Activated CD4-positive, alpha-beta T cell treated with anti-CD3 and anti-CD28 coated beads, Interleukin-2, amount 50 U/mL, for 24 hours (primary cell): ENCODE measurements around the gene CYREN.

ENCODE experiments used
- DNase-seq, 2 donors: peaks; one replicate each; pipeline ENCODE4 v3.0.0-alpha.2; 2020; ENCODE audit warnings: low read depth in 1 of 2, low spot score in 1 of 2

The CYREN gene

GRCh38 chr7:135197906-135198655, 27.6 kb upstream of the CYREN start:
- no peak for DNase-seq

GRCh38 chr7:135197343-135197742, 26.8 kb upstream of the CYREN start:
- DNase-seq = no peak

- no peak for DNase-seq
Measured at GRCh38 chr7:135195968-135196629, 25.6 kb upstream of the CYREN start.

- DNase-seq = no peak
Measured at GRCh38 chr7:135195156-135195555, 24.6 kb upstream of the CYREN start.

GRCh38 chr7:135194494-135195095, 24.1 kb upstream of the CYREN start:
- DNase-seq = no peak

GRCh38 chr7:135193615-135194081, 23.1 kb upstream of the CYREN start:
- DNase-seq = no peak

- DNase-seq = no peak
Measured at GRCh38 chr7:135192914-135193536, 22.5 kb upstream of the CYREN start.

GRCh38 chr7:135190703-135191102, 20.2 kb upstream of the CYREN start:
- no peak for DNase-seq

- no peak for DNase-seq
Measured at GRCh38 chr7:135189961-135190360, 19.5 kb upstream of the CYREN start.

- no peak for DNase-seq
Measured at GRCh38 chr7:135189221-135189662, 18.7 kb upstream of the CYREN start.

- no peak for DNase-seq
Measured at GRCh38 chr7:135188298-135188984, 17.9 kb upstream of the CYREN start.

GRCh38 chr7:135186841-135187253, 16.3 kb upstream of the CYREN start:
- no peak for DNase-seq

GRCh38 chr7:135186261-135186540, 15.7 kb upstream of the CYREN start:
- DNase-seq = no peak

GRCh38 chr7:135185471-135186260, 15.2 kb upstream of the CYREN start:
- DNase-seq = no peak

- DNase-seq = no peak
Measured at GRCh38 chr7:135184254-135184841, 13.8 kb upstream of the CYREN start.

- no peak for DNase-seq
Measured at GRCh38 chr7:135183478-135183877, 13.0 kb upstream of the CYREN start.

- no peak for DNase-seq
Measured at GRCh38 chr7:135181929-135182678, 11.6 kb upstream of the CYREN start.

GRCh38 chr7:135181261-135181928, 10.9 kb upstream of the CYREN start:
- no peak for DNase-seq

- no peak for DNase-seq
Measured at GRCh38 chr7:135180122-135180521, 9.6 kb upstream of the CYREN start.
